Measurements from ENCODE around the gene COL4A6.

COL4A6 gene

GRCh38 chrX:108131471-108131870 is 306.8 kb downstream of the COL4A6 start:
- H3F3A ChIP-seq (ENCODE audit: insufficient read depth), result no peaks in the 10 kb centered on the region
- H2AFZ ChIP-seq (ENCODE audit: low read depth, low read length, severe bottlenecking), result no peak overlapping the region
- no peak overlapping the region for H3K27ac ChIP-seq (ENCODE audit: low read depth, low read length)
- no peak overlapping the region for H3K4me2 ChIP-seq (ENCODE audit: low read depth, low read length, poor library complexity, severe bottlenecking)
- no peaks in the 10 kb centered on the region for H3K79me2 ChIP-seq (ENCODE audit: insufficient read depth, low read length)
- no peak for TF ChIP-seq CTCF (IDR thresholded peaks at IDR 0.05; ENCODE audit: insufficient read depth, low read length, poor library complexity, severe bottlenecking)
- no peak for TF ChIP-seq EZH2phosphoT487 (conservative IDR thresholded peaks at IDR 0.05; ENCODE audit: low read length)
- H3K4me3 ChIP-seq (ENCODE audit: insufficient read depth, low read length, poor library complexity, severe bottlenecking), result no peak overlapping the region
- no peaks in the 10 kb centered on the region for H3K36me3 ChIP-seq (ENCODE audit: low read length)
- H4K20me1 ChIP-seq (ENCODE audit: low read depth, low read length), result no peaks in the 10 kb centered on the region
- no peaks in the 10 kb centered on the region for H3K9me2 ChIP-seq (replicated peaks; ENCODE audit: insufficient read depth, low read length)
- H3K9me3 ChIP-seq (ENCODE audit: insufficient read depth, low read length), result no peaks in the 10 kb centered on the region
- H3K9ac ChIP-seq (ENCODE audit: low read length), result no peak overlapping the region
- no peaks in the 10 kb centered on the region for H3K27me3 ChIP-seq (ENCODE audit: low read length)

DNA sequence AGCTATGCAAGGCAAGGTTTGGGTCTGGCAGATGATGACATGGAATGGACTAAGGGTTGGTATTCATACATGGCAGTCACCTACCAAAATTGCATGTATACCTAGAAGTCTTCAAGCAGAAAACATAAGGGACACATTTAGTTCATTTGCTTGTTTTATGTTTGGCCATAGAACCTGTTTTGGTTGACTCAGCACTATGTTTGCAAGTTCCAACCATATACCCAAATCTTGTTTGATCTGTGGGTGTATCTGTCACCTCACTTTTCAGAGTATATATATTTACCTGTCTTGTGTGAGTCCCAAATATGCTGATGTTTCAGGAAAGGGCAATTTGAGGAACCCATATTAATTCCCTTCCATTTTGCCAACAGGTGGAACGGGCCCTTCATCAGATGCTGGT is 307.3 kb downstream of the COL4A6 start:
- H4K20me1 ChIP-seq (ENCODE audit: low read depth, low read length), result no peaks in the 10 kb centered on the region
- H3K9ac ChIP-seq (ENCODE audit: low read length), result no peak overlapping the region
- H3K9me3 ChIP-seq (ENCODE audit: insufficient read depth, low read length), result no peaks in the 10 kb centered on the region
- H3K4me3 ChIP-seq (ENCODE audit: insufficient read depth, low read length, poor library complexity, severe bottlenecking), result no peak overlapping the region
- no peaks in the 10 kb centered on the region for H3K9me2 ChIP-seq (replicated peaks; ENCODE audit: insufficient read depth, low read length)
- TF ChIP-seq CTCF (IDR thresholded peaks at IDR 0.05; ENCODE audit: insufficient read depth, low read length, poor library complexity, severe bottlenecking) (no peak), EZH2phosphoT487 (conservative IDR thresholded peaks at IDR 0.05; ENCODE audit: low read length) (no peak)
- no peak overlapping the region for H3K4me2 ChIP-seq (ENCODE audit: low read depth, low read length, poor library complexity, severe bottlenecking)
- H3K27ac ChIP-seq (ENCODE audit: low read depth, low read length), result no peak overlapping the region
- H3K27me3 ChIP-seq (ENCODE audit: low read length), result no peaks in the 10 kb centered on the region
- H2AFZ ChIP-seq (ENCODE audit: low read depth, low read length, severe bottlenecking), result no peak overlapping the region
- H3K79me2 ChIP-seq (ENCODE audit: insufficient read depth, low read length), result no peaks in the 10 kb centered on the region
- no peaks in the 10 kb centered on the region for H3K36me3 ChIP-seq (ENCODE audit: low read length)
- H3F3A ChIP-seq (ENCODE audit: insufficient read depth), result no peaks in the 10 kb centered on the region

- no peak for TF ChIP-seq CTCF (IDR thresholded peaks at IDR 0.05; ENCODE audit: insufficient read depth, low read length, poor library complexity, severe bottlenecking)
- TF ChIP-seq EZH2phosphoT487 (conservative IDR thresholded peaks at IDR 0.05; ENCODE audit: low read length), result no peak
- H3F3A ChIP-seq (ENCODE audit: insufficient read depth), result no peaks in the 10 kb centered on the region
- no peaks in the 10 kb centered on the region for H3K36me3 ChIP-seq (ENCODE audit: low read length)
- H4K20me1 ChIP-seq (ENCODE audit: low read depth, low read length), result no peaks in the 10 kb centered on the region
- no peak overlapping the region for H3K4me2 ChIP-seq (ENCODE audit: low read depth, low read length, poor library complexity, severe bottlenecking)
- H3K9me3 ChIP-seq (ENCODE audit: insufficient read depth, low read length), result no peaks in the 10 kb centered on the region
- no peak overlapping the region for H2AFZ ChIP-seq (ENCODE audit: low read depth, low read length, severe bottlenecking)
- no peak overlapping the region for H3K27ac ChIP-seq (ENCODE audit: low read depth, low read length)
- H3K27me3 ChIP-seq (ENCODE audit: low read length), result no peaks in the 10 kb centered on the region
- H3K9ac ChIP-seq (ENCODE audit: low read length), result no peak overlapping the region
- H3K9me2 ChIP-seq (replicated peaks; ENCODE audit: insufficient read depth, low read length), result no peaks in the 10 kb centered on the region
- H3K79me2 ChIP-seq (ENCODE audit: insufficient read depth, low read length), result no peaks in the 10 kb centered on the region
- no peak overlapping the region for H3K4me3 ChIP-seq (ENCODE audit: insufficient read depth, low read length, poor library complexity, severe bottlenecking)
Observed at GRCh38 chrX:108127152-108127551, 311.1 kb downstream of the COL4A6 start.
